GM23338 (cell line): ENCODE results near the gene CHKB. TPM values are rescaled to one million over a fixed set of nuclear protein-coding genes. Genes with fewer than 3 reads are reported as not detected.

Experiments used
- ATAC-seq: fragments of 200-7000 bp; cut with Tn5 transposase; 3 replicates; pipeline ENCODE4 v1.9.1; 2020
- DNase-seq: peaks from one replicate; pipeline ENCODE4 v3.0.0-alpha.2; 2015; ENCODE audit warnings: low spot score
- H2AFZ ChIP-seq: fragments of 200-600 bp; sonication (generic); 2 replicates; pipeline ENCODE4 v1.8.0; 2016; ENCODE audit warnings: antibody characterized with exemption, mild to moderate bottlenecking, moderate library complexity
- H3F3A ChIP-seq: fragments of 200-600 bp; sonication (generic); replicated peaks from 2 replicates; pipeline ENCODE4 v1.8.0; 2017; ENCODE audit warnings: antibody characterized with exemption, mixed run types, low read depth
- H3K27ac ChIP-seq: fragments of 200-600 bp; sonication (generic); 2 replicates; pipeline ENCODE4 v1.6.1; 2016; ENCODE audit warnings: low read depth
- H3K27me3 ChIP-seq: fragments of 200-600 bp; sonication (generic); 2 replicates; pipeline ENCODE4 v1.8.0; 2016; ENCODE audit warnings: mild to moderate bottlenecking, mixed run types, moderate library complexity; ENCODE audit not compliant: insufficient read depth
- H3K36me3 ChIP-seq: fragments of 200-600 bp; sonication (generic); 2 replicates; pipeline ENCODE4 v1.8.0; 2016; ENCODE audit warnings: mild to moderate bottlenecking; ENCODE audit not compliant: insufficient read depth
- H3K4me1 ChIP-seq: fragments of 200-600 bp; sonication (generic); 2 replicates; pipeline ENCODE4 v1.8.0; 2016; ENCODE audit warnings: mild to moderate bottlenecking, moderate library complexity; ENCODE audit not compliant: insufficient read depth
- H3K4me2 ChIP-seq: fragments of 200-600 bp; sonication (generic); 2 replicates; pipeline ENCODE4 v1.7.1; 2017; ENCODE audit warnings: mixed run types
- H3K4me3 ChIP-seq: fragments of 200-600 bp; sonication (generic); 2 replicates; pipeline ENCODE4 v1.6.1; 2016; ENCODE audit warnings: mixed run types
- H3K79me2 ChIP-seq: fragments of 200-600 bp; sonication (generic); replicated peaks from 2 replicates; pipeline ENCODE4 v1.8.0; 2017; ENCODE audit warnings: mild to moderate bottlenecking; ENCODE audit not compliant: insufficient read depth
- H3K9me2 ChIP-seq: fragments of 200-600 bp; sonication (generic); 2 replicates; pipeline ENCODE4 v1.8.0; 2017; ENCODE audit not compliant: insufficient read depth
- H4K20me1 ChIP-seq: fragments of 200-600 bp; sonication (generic); replicated peaks from 2 replicates; pipeline ENCODE4 v1.8.0; 2017; ENCODE audit warnings: mild to moderate bottlenecking; ENCODE audit not compliant: insufficient read depth
- H3K27ac Mint-ChIP-seq: 2 replicates; pipeline ENCODE4 v1.8.0; 2020; ENCODE audit warnings: inconsistent platforms, mild to moderate bottlenecking, moderate library complexity, mixed read lengths
- H3K27me3 Mint-ChIP-seq: 3 replicates; pipeline ENCODE4 v1.8.0; 2022; ENCODE audit warnings: low read depth, mild to moderate bottlenecking, moderate library complexity, mixed read lengths, inconsistent platforms; ENCODE audit not compliant: insufficient read depth, poor library complexity
- H3K36me3 Mint-ChIP-seq: 3 replicates; pipeline ENCODE4 v1.8.0; 2021; ENCODE audit warnings: low read depth, mild to moderate bottlenecking, inconsistent platforms, moderate library complexity, mixed read lengths
- H3K4me1 Mint-ChIP-seq: 3 replicates; pipeline ENCODE4 v1.8.0; 2020; ENCODE audit warnings: mild to moderate bottlenecking, inconsistent platforms, mixed read lengths
- H3K4me3 Mint-ChIP-seq: 3 replicates; pipeline ENCODE4 v1.8.0; 2021; ENCODE audit warnings: moderate library complexity, mild to moderate bottlenecking, inconsistent platforms, mixed read lengths
- H3K9me3 Mint-ChIP-seq: 3 replicates; pipeline ENCODE4 v1.8.0; 2020; ENCODE audit warnings: moderate library complexity, mild to moderate bottlenecking, inconsistent platforms, mixed read lengths
- CREB1 ChIP-seq: fragments of 250-450 bp; sonication (Bioruptor Pico); IDR thresholded peaks from 2 replicates; pipeline ENCODE4 v1.5.0; 2020; ENCODE audit warnings: low read depth, mild to moderate bottlenecking, moderate library complexity
- CTCF ChIP-seq, 2 experiments: fragments of 200-600 bp in 1 of 2; sonication (generic) in 1 of 2; conservative IDR thresholded peaks; 2 replicates each; pipeline versions ENCODE4 v1.5.1 to v1.6.1; 2016 to 2017; ENCODE audit warnings: antibody characterized with exemption in 2 of 2, low read depth in 2 of 2, mild to moderate bottlenecking in 2 of 2, moderate library complexity in 1 of 2
- EZH2 ChIP-seq: fragments of 200-600 bp; sonication (generic); IDR thresholded peaks from one replicate; pipeline ENCODE4 v1.8.0; 2017; ENCODE audit warnings: antibody characterized with exemption, mild to moderate bottlenecking, low read depth; ENCODE audit not compliant: unreplicated experiment
- NANOG ChIP-seq: IDR thresholded peaks from 2 replicates; pipeline ENCODE4 v1.6.1; 2016; ENCODE audit warnings: antibody characterized with exemption, borderline replicate concordance
- ZNF114 ChIP-seq: fragments of 250-450 bp; sonication (Bioruptor Pico); IDR thresholded peaks from 2 replicates; pipeline ENCODE4 v1.5.0; 2020; ENCODE audit warnings: mild to moderate bottlenecking, moderate library complexity
- ZNF462 ChIP-seq: fragments of 250-450 bp; sonication (Bioruptor Pico); IDR thresholded peaks from 2 replicates; pipeline ENCODE4 v1.5.0; 2020; ENCODE audit warnings: mild to moderate bottlenecking, moderate library complexity
- polyA plus RNA-seq: library from polyadenylated mRNA; unstranded; fragments of >200 nt; fragmentation: Nextera tagmentation; extraction: Ambion mirVana; gene quantifications from 2 replicates; pipeline ENCODE4 v1.2.1, GENCODE V29; 2016
- total RNA-seq: library from RNA; depleted of rRNA; stranded (reverse); fragments of >200 nt; shearing (Covaris generic); gene quantifications from 2 replicates; pipeline ENCODE4 v1.2.3, GENCODE V29; 2014
- TF ChIP-seq, protein P1 (sequence below): IDR thresholded peaks from 2 replicates; pipeline ENCODE4 v1.6.1; 2016; ENCODE audit warnings: antibody characterized with exemption

Gene CHKB
- total and polyA plus RNA-seq, 2 experiments from 2014 or later = 51.2 to 61.6 TPM

DNA sequence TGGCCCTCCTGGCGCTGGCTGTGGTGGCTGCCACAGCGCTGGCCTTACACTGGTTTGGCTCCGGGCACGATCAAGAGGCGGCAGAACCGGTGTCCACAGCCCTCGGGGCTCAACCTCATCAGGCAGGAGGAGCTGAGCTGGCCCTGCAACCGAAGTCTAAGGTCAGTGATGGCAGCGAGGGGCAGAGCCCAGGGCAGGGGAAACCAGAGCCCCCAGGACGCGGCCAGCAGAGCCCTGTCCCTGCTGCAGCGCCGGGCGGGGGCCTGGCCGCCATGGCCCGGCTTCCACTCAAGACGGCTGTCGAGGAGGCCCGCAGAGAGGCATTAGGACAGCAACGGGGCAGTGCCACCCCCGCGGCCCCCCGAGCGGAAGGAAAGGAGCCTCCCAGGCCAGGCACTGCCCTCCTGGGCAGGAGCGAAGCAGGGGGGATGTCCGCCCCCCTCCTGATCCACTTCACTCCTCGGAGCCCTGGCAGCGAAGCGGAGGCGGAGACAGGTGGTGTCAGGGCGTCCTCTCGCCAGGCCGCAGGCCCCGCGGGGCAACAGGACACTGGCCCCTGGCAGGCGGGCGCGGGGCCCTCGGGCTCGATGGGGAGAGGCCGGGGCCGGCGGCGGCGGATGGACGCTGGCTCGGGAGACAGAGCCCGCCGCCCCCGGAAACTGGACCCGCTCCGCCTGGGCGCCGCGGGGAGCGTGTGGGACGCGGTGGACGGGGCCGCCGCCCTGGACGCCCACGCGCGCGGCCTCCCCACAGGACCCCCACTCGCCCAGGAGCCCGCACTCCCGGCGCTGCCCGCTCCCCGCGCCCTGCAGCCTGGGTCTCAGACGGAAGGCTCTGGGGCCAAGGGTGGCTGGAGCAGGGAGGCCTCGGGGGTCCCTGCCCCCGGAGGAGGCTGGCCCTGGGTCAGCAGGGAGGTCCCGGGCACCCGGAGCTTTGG is 36.1 kb downstream of the CHKB start:
- Histone ChIP-seq H3K4me3 (no peak overlapping the region), H2AFZ (no peak overlapping the region), H3K27ac (no peak overlapping the region), H3K4me1 (no peaks in the 10 kb centered on the region; the same call in 1 of the 2 replicates), H3K27me3 (peaks cover 39% of the 10 kb centered on the region), H3K79me2 (no peaks in the 10 kb centered on the region), H4K20me1 (no peaks in the 10 kb centered on the region), H3F3A (peaks cover 7% of the 10 kb centered on the region; the same call in 1 of the 2 replicates), H3K9me2 (no peaks in the 10 kb centered on the region), H3K36me3 (no peaks in the 10 kb centered on the region), H3K4me2 (no peak overlapping the region)
- DNase-seq (no peak), ATAC-seq (no peak)
- no peaks in the 10 kb centered on the region for H3K4me1 Mint-ChIP-seq
- TF ChIP-seq CREB1 (CRISPR knock-in tag) (no peak), ZNF114 (no peak), EZH2 (no peak), ZNF462 (CRISPR knock-in tag) (no peak), CTCF (conservative IDR thresholded peaks at IDR 0.05; ENCODE audit: low read depth in 2 of 2) (no peak), NANOG (no peak)
- TF ChIP-seq, protein P1, sequence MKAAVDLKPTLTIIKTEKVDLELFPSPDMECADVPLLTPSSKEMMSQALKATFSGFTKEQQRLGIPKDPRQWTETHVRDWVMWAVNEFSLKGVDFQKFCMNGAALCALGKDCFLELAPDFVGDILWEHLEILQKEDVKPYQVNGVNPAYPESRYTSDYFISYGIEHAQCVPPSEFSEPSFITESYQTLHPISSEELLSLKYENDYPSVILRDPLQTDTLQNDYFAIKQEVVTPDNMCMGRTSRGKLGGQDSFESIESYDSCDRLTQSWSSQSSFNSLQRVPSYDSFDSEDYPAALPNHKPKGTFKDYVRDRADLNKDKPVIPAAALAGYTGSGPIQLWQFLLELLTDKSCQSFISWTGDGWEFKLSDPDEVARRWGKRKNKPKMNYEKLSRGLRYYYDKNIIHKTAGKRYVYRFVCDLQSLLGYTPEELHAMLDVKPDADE = no peak
- no peak overlapping the region for H3K4me3 Mint-ChIP-seq
- no peak overlapping the region for H3K27ac Mint-ChIP-seq
- H3K36me3 Mint-ChIP-seq = no peaks in the 10 kb centered on the region
- no peaks in the 10 kb centered on the region for H3K9me3 Mint-ChIP-seq
- peaks cover 39% of the 10 kb centered on the region for H3K27me3 Mint-ChIP-seq
